Measurements from ENCODE around the gene FAM170B.

The FAM170B gene

GRCh38 chr10:49110684-49111319 is 23.0 kb downstream of the FAM170B start:
- no peak for TF ChIP-seq CTCF (IDR thresholded peaks at IDR 0.05; ENCODE audit: borderline replicate concordance, control extremely low read depth, extremely low read depth, insufficient read depth, missing control alignments)
- in situ Hi-C loops (cut with MboI; ENCODE audit: low sequenced_read_pairs, unreplicated experiment), result no loop called here
- no peak for DNase-seq (ENCODE audit: low spot score)

GRCh38 chr10:49109669-49110340 is 24.0 kb downstream of the FAM170B start:
- in situ Hi-C loops (cut with MboI; ENCODE audit: low sequenced_read_pairs, unreplicated experiment), result no loop called here
- DNase-seq (ENCODE audit: low spot score), result no peak

GRCh38 chr10:49108656-49109055 is 25.2 kb downstream of the FAM170B start:
- in situ Hi-C loops (cut with MboI; ENCODE audit: low sequenced_read_pairs, unreplicated experiment), result no loop called here
- TF ChIP-seq CTCF (IDR thresholded peaks at IDR 0.05; ENCODE audit: borderline replicate concordance, control extremely low read depth, extremely low read depth, insufficient read depth, missing control alignments), result no peak
- DNase-seq (ENCODE audit: low spot score), result no peak

More at GRCh38 chr10:49109669-49110340, 24.0 kb downstream of the FAM170B start:
- TF ChIP-seq CTCF (IDR thresholded peaks at IDR 0.05; ENCODE audit: borderline replicate concordance, control extremely low read depth, extremely low read depth, insufficient read depth, missing control alignments), result no peak

GRCh38 chr10:49107887-49108267 is 25.9 kb downstream of the FAM170B start:
- no peak for TF ChIP-seq CTCF (IDR thresholded peaks at IDR 0.05; ENCODE audit: borderline replicate concordance, control extremely low read depth, extremely low read depth, insufficient read depth, missing control alignments)
- DNase-seq (ENCODE audit: low spot score), result no peak
- in situ Hi-C loops (cut with MboI; ENCODE audit: low sequenced_read_pairs, unreplicated experiment), result no loop called here

GRCh38 chr10:49107111-49107886 is 26.5 kb downstream of the FAM170B start:
- in situ Hi-C loops (cut with MboI; ENCODE audit: low sequenced_read_pairs, unreplicated experiment), result no loop called here
- no peak for TF ChIP-seq CTCF (IDR thresholded peaks at IDR 0.05; ENCODE audit: borderline replicate concordance, control extremely low read depth, extremely low read depth, insufficient read depth, missing control alignments)
- no peak for DNase-seq (ENCODE audit: low spot score)

GRCh38 chr10:49106451-49106850 is 27.4 kb downstream of the FAM170B start:
- no peak for TF ChIP-seq CTCF (IDR thresholded peaks at IDR 0.05; ENCODE audit: borderline replicate concordance, control extremely low read depth, extremely low read depth, insufficient read depth, missing control alignments)
- in situ Hi-C loops (cut with MboI; ENCODE audit: low sequenced_read_pairs, unreplicated experiment), result no loop called here
- no peak for DNase-seq (ENCODE audit: low spot score)

Measured in GM13976 (cell line).